Mesothelial cell of epicardium (in vitro differentiated cells): ENCODE measurements around the gene BPIFB4. TPM values are rescaled to one million over a fixed set of nuclear protein-coding genes. Genes with fewer than 3 reads are reported as not detected.
A peak's percentile ranks its signal among the peaks of the same experiment; 100 is the strongest.
"Not testable (repeated sequence)": the region's sequence is repeated elsewhere in the genome, so short reads cannot be mapped to it uniquely, and the experiment has no call there.

Experiments used
- DNase-seq, 2 experiments: peaks; one replicate each; pipeline ENCODE4 v3.0.0; 2021; ENCODE audit warnings: low spot score in 2 of 2; ENCODE audit not compliant: unreplicated experiment in 2 of 2
- H3K27ac Mint-ChIP-seq: 2 replicates; pipeline ENCODE4 v1.8.0; 2021; ENCODE audit warnings: mixed read lengths
- H3K27me3 Mint-ChIP-seq: 2 replicates; pipeline ENCODE4 v1.8.0; 2021; ENCODE audit warnings: low read depth, mixed read lengths
- H3K36me3 Mint-ChIP-seq: 2 replicates; pipeline ENCODE4 v1.8.0; 2021; ENCODE audit warnings: mixed read lengths
- H3K4me1 Mint-ChIP-seq: 2 replicates; pipeline ENCODE4 v1.8.0; 2021; ENCODE audit warnings: mixed read lengths
- H3K4me3 Mint-ChIP-seq: 2 replicates; pipeline ENCODE4 v1.8.0; 2021; ENCODE audit warnings: mild to moderate bottlenecking, moderate library complexity, mixed read lengths
- H3K9me3 Mint-ChIP-seq: 2 replicates; pipeline ENCODE4 v1.8.0; 2021; ENCODE audit warnings: mixed read lengths
- total RNA-seq: library from RNA; stranded (reverse); gene quantifications from 3 replicates; pipeline ENCODE4 v1.2.1, GENCODE V29; 2021
- TF ChIP-seq, protein P1 (sequence below): fragments of 200-600 bp; sonication (generic); IDR thresholded peaks from one replicate; pipeline ENCODE4 v1.5.0; 2021; ENCODE audit warnings: antibody characterized with exemption; ENCODE audit not compliant: unreplicated experiment

The BPIFB4 gene
- total RNA-seq, 1 donor from 2014 or later = not detected

DNA sequence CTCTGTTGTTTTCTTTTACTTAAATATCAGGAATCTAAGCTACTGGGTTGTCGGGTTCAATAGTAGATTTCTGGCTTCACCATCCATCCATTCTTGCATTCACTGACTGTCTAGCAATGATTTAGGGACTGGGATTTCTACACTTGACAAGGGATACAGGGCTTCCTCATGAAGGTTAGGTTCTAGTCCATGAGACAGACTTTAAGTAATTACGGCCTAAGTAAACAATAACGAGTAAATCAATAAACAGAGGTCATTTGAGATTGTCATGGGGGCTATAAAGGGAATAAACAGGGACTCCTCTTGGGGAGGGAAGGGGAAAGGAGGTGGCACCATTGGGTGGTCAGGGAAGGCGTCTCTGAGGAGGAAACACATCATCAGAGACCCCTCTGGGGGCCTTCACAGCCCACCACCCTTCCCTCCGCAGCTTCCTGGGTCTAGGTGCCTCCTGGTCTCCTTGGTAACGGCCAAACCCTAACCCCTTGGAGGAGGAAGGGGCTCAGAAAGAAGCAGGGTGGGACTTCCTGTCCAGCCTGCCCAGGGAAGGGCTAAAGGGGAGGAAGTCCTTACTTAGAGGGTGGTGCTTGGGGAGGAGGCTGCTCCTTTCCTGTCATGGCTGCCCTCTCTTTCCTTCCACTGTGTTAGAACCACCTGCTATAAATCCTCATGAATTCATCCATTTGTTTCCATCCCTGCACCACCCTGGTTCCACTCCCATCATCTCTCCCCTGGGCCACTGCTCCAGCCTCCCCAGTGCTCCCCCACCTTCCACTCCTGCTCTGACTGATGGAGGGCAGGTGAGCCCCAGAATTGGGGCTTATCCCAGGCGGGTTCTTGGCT is 33.3 kb downstream of the BPIFB4 start:
- no peaks in the 10 kb centered on the region for H3K4me1 Mint-ChIP-seq
- no peak overlapping the region for H3K4me3 Mint-ChIP-seq
- H3K9me3 Mint-ChIP-seq = peaks cover 4% of the 10 kb centered on the region
- no peak for DNase-seq
- H3K27ac Mint-ChIP-seq = no peak overlapping the region
- TF ChIP-seq, protein P1, sequence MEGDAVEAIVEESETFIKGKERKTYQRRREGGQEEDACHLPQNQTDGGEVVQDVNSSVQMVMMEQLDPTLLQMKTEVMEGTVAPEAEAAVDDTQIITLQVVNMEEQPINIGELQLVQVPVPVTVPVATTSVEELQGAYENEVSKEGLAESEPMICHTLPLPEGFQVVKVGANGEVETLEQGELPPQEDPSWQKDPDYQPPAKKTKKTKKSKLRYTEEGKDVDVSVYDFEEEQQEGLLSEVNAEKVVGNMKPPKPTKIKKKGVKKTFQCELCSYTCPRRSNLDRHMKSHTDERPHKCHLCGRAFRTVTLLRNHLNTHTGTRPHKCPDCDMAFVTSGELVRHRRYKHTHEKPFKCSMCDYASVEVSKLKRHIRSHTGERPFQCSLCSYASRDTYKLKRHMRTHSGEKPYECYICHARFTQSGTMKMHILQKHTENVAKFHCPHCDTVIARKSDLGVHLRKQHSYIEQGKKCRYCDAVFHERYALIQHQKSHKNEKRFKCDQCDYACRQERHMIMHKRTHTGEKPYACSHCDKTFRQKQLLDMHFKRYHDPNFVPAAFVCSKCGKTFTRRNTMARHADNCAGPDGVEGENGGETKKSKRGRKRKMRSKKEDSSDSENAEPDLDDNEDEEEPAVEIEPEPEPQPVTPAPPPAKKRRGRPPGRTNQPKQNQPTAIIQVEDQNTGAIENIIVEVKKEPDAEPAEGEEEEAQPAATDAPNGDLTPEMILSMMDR = no peak
- H3K27me3 Mint-ChIP-seq = peaks cover 3% of the 10 kb centered on the region
- H3K36me3 Mint-ChIP-seq = no peaks in the 10 kb centered on the region

GRCh38 chr20:33113387-33113908 is 34.0 kb downstream of the BPIFB4 start:
- H3K27me3 Mint-ChIP-seq = peaks cover 3% of the 10 kb centered on the region
- no peaks in the 10 kb centered on the region for H3K4me1 Mint-ChIP-seq
- no peak for DNase-seq
- TF ChIP-seq, protein P1 = no peak
- H3K36me3 Mint-ChIP-seq = no peaks in the 10 kb centered on the region
- H3K4me3 Mint-ChIP-seq = no peak overlapping the region
- H3K27ac Mint-ChIP-seq = no peak overlapping the region
- H3K9me3 Mint-ChIP-seq = peaks cover 4% of the 10 kb centered on the region

- not testable (repeated sequence) for H3K4me1 Mint-ChIP-seq, H3K27me3 Mint-ChIP-seq, H3K27ac Mint-ChIP-seq, DNase-seq, H3K36me3 Mint-ChIP-seq, H3K4me3 Mint-ChIP-seq, H3K9me3 Mint-ChIP-seq
Measured at GRCh38 chr20:33115501-33115900, 36.1 kb downstream of the BPIFB4 start.

- H3K27ac Mint-ChIP-seq = no peak overlapping the region
- H3K4me1 Mint-ChIP-seq = no peaks in the 10 kb centered on the region
- no peak overlapping the region for H3K4me3 Mint-ChIP-seq
- H3K36me3 Mint-ChIP-seq = no peaks in the 10 kb centered on the region
- TF ChIP-seq, protein P1 = no peak
- H3K27me3 Mint-ChIP-seq = peaks cover 29% of the 10 kb centered on the region
- DNase-seq = no peak
- peaks cover 20% of the 10 kb centered on the region for H3K9me3 Mint-ChIP-seq
Measured at GRCh38 chr20:33119725-33120720, 40.6 kb downstream of the BPIFB4 start.

GRCh38 chr20:33120934-33121333 is 41.5 kb downstream of the BPIFB4 start:
- no peaks in the 10 kb centered on the region for H3K4me1 Mint-ChIP-seq
- TF ChIP-seq, protein P1 = no peak
- H3K27me3 Mint-ChIP-seq = peaks cover 37% of the 10 kb centered on the region
- peaks cover 20% of the 10 kb centered on the region for H3K9me3 Mint-ChIP-seq
- DNase-seq = peak in 1 of 2 experiments; percentile 17
- H3K4me3 Mint-ChIP-seq = no peak overlapping the region
- no peaks in the 10 kb centered on the region for H3K36me3 Mint-ChIP-seq
- no peak overlapping the region for H3K27ac Mint-ChIP-seq

DNA sequence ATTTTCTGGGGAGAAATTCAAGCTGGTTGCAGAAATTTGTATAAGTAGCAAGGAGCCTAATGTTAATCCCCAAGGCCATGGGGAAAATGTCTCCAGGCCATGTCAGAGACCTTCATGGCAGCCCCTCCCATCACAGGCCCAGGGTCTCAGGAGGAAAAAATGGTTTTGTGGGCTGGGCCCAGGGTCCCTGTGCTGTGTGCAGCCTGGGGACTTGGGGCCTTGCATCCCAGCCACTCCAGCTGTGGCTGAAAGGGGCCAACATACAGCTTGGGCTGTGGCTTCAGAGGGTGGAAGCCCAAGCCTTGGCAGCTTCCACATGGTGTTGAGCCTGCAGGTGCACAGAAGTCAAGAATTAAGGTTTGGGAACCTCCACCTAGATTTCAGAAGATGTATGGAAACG is 42.9 kb downstream of the BPIFB4 start:
- H3K27me3 Mint-ChIP-seq = peaks cover 44% of the 10 kb centered on the region
- not testable (repeated sequence) for H3K4me1 Mint-ChIP-seq, H3K36me3 Mint-ChIP-seq, H3K27ac Mint-ChIP-seq, H3K4me3 Mint-ChIP-seq, DNase-seq
- H3K9me3 Mint-ChIP-seq = peaks cover 20% of the 10 kb centered on the region
